Stimulated activated CD8-positive, alpha-beta memory T cell treated with anti-CD3 and anti-CD28 coated beads, Interleukin-15, amount 100 ng/mL, for 48 hours (primary cell): ENCODE data around the gene TMEM231.
A peak's percentile ranks its signal among the peaks of the same experiment; 100 is the strongest.
"Not testable (repeated sequence)": the region's sequence is repeated elsewhere in the genome, so short reads cannot be mapped to it uniquely, and the experiment has no call there.

Experiments used
- DNase-seq, 2 donors: peaks; one replicate each; pipeline ENCODE4 v3.0.0-alpha.2; 2020; ENCODE audit warnings: low read depth in 2 of 2

TMEM231 gene

GRCh38 chr16:75566758-75567255 is 10.8 kb upstream of the TMEM231 start:
- DNase-seq = no peak

- peak; percentile 84 to 85 for DNase-seq
Measured at GRCh38 chr16:75566040-75566757, 10.1 kb upstream of the TMEM231 start, which contains the start of gene GABARAPL2. Gene GABARAPL2, plus strand, starts transcription at chr16:75566379. Its CDS starts 108 bp downstream, at chr16:75566487.

DNA sequence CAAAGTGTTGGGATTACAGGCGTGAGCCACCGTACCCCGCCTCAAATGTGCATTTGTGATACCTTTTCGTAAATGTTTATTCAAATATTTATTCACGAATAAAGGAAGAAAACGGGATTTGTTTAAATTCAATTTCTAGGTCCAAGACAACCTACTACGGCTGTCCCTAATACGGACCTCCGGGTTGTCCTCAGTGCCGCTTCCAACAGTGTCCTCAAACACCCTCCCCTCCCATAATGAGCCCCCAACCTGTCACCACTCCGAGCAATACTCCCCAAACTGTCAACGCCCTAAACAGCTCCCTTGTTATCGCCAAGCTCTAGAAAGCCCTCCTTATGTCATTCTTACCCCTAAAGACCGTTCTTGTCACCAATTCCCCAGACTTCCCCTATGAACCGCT is 9.6 kb upstream of the TMEM231 start:
- no peak for DNase-seq

GRCh38 chr16:75559564-75560372 is 3.7 kb upstream of the TMEM231 start:
- no peak for DNase-seq

DNA sequence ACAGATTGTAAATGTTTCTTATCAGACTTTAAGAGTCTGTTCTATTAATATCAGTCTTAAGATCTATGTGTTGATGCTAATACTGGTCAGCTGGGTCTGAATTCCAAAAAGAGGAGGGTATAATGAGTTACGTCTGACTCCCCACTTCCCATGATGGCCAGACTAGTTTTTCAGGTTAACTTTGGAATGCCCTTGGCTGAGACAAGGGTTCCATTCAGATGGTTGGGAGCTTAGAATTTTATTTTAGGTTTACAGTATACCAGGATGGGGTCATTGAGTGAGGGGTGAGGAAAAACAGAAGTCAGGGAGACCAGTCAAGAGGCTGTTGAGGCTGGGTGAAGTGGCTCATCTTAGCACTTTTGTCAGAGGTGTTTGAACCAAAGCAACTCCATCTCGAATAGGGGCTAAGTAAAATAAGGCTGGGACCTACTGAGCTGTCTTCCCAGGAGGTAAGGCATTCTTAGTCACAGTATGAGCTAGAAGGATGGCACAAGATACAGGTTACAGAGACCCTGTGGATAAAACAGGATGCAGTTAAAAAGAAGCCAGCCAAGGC is 2.9 kb upstream of the TMEM231 start:
- no peak for DNase-seq

DNA sequence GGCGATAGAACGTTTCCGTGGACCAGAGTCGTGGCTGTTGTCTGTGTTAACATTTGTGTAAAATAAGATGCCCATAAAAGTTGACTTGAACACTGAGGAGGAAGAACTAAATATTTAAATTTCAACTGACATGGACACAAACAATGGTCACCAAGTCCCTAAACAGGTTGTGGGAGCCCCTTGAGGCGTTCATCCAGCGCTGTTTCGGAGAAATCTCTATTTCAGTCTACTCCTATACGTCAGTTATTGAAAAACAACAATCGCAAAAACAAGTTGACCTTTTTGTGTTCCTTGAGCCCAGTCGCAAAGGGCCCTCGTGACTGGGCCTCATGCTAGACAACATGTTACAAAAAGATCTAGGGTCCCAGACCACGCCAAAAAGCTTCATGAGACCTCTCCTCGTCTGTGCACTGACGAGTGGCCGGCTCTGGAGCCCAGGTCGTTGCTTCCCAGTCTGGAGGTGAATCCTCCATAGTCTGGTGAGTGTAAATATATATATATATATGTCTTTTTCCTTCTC is 439 bp upstream of the TMEM231 start:
- DNase-seq = no peak

GRCh38 chr16:75555213-75555706 is 792 bp downstream of the TMEM231 start:
- no peak for DNase-seq

DNA sequence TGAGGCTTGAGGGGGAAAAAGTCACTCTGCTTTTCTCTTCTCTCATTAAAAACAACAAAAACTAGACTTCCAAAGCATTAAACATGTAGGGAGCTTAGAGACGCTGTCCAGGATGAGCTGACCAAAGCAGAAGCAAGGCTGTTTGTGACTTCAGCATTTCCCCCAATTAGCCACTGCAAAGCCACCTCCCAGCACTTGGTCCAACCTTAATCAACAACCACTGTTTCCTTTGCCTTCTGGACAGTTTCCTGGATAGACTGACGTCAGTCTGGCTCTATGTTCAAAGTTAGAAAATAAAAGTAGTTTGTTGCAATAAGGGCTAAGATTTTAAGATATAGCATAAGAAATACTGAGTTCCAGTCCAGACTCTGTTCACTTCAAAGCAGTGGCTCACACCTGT is 3.1 kb downstream of the TMEM231 start:
- DNase-seq = no peak

GRCh38 chr16:75550211-75550662 is 5.8 kb downstream of the TMEM231 start:
- no peak for DNase-seq

GRCh38 chr16:75548456-75548855 is 7.6 kb downstream of the TMEM231 start:
- not testable (repeated sequence) for DNase-seq

DNA sequence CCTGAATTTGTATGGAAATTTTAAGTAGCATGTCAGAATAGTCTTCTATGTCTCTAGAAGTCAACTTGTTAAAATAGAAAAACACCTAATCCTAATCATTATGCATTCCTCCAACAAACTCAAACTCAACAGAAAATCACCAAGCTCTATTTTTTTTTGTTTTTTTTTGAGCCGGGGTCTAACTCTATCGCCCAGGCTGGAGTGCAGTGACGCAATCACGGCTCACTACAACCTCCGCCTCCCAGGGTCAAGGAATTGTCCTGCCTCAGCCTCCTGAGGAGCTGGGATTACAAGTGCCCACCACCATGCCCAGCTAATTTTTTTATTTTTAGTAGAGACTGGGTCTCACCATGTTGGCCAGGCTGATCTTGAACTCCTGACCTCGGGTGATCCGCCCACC is 9.8 kb downstream of the TMEM231 start:
- no peak for DNase-seq

DNA sequence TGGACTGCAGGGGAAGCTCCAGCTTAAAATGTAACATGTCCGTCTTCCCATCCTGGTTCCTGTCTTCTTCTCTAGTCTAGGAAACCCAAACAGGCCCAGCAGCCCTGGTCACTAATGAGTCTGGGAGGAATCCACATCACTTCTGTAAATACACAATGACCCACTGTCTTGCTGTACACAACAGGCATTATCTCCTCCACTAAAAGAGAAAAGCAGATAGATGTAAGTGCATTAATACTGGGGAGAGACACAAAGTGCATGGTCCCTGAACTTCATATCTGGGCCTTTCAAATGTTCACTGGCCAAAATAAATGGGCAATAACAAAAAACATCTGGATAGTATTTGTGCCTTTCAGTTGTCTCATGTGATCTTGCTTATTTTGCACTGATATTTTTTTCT is 10.2 kb downstream of the TMEM231 start:
- DNase-seq = not testable (repeated sequence)

DNA sequence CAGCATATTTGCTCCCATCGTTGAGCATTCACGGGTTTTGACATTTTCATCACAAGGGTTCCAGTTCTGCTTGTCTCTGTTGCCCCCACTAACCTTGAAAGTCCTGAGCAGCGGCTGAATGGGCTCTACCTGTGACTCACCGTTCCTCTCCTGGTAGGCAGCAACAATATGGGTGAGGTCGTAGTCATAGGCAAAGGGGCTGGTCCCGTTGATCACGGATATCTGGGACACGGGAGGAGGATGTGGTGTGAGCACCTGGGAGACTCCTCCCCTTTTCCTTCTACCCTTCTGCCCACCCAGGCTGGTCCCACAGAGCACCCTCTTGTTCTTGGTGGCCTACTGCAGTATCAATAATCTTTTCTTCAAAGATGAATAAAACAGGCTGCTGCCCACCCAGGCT is 13.6 kb downstream of the TMEM231 start:
- not testable (repeated sequence) for DNase-seq

DNA sequence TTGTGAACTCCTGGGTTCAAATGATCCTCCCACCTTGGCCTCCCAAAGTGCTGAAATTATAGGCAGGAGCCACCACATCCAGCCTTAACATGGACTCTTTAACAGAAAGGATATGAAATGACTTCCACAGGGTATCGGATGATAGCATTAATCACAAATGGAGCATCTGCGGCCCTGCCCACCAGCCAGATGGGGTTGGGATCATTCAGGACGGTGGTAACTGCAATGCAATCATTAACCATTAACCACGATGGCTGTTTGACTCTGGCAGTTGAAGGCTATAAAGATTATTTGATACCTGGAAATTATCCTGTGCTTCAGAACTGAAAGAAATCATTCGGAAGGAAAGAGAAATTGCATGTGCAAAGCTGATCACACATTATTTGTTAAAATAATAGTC is 14.8 kb downstream of the TMEM231 start:
- no peak for DNase-seq

GRCh38 chr16:75538882-75539565 is 17.0 kb downstream of the TMEM231 start:
- DNase-seq = not testable (repeated sequence)

DNA sequence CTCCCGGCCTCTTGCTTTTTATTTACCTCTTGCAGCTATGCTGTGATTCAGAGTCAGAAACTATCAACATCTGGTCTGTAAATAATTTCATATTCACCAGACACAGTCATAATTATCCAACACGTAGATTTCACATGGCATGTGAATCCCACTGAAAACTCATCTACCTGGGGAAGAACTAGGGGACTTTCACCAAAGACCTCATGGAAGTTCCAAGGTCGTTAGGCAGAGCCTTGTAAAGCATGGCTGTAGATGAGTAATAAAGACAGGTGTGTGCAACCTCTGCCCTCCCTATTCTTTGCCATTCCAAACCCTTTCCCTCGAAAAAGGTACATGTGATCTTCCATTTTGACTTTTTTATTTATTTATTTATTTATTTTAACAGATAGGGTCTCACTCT is 18.3 kb downstream of the TMEM231 start:
- DNase-seq = no peak

DNA sequence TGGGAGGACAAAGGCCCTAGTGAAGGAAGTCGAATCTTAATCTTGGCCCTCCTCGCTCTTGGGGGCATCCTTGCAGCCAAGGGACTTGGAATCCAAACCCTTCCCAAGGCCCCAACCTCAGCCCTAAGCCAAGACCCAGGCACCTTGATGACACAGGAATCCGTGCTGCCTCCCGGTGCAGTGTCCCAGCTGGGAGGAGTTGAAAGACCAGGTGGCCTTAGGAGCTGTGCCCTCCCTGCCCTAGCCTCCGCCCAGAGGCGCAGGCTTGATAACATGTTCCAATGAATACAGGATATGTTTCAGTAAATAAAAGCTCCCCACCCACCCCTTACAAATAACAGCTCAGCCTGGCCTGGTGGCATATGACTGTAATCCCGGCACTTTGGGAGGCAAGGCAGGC is 20.2 kb downstream of the TMEM231 start, which contains the start of gene CHST5:
CHST5 (minus strand) TSS at position 208 of the 400 bp plus-strand sequence. CDS start 5,724 bp downstream, outside the sequence.
- no peak for DNase-seq

DNA sequence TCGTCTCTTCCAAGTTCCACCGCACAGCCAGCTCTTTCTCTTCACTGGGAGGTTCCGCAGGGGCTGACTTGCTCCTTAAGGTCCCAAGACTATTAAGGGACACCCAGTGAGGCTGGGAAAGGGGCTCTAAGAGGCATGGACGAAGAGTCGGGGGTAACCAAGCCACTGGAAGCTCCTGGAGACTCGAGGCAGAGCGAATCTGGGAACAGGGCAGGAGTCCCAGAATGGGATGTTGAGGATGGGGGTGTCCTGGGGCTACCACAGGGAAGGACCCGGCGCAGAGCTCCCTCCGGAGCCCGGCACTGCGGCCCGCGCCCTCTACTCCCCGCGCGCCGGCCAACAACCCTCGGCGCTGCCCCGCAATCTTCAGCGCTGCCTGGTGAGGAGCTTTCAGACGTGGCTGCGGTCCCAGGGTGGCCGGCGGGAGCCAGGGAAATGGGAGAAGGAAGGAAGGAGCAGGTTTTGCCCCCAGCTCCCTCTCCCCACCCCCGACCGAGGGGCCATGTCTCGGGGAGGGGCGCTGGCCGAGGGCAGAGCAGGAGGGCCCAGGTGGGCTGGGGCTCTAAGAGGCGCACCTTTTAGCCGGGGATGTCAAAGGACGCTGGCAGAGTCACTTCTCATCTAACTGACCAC is 20.7 kb downstream of the TMEM231 start:
- no peak for DNase-seq

- no peak for DNase-seq
Measured at GRCh38 chr16:75534560-75535205, 21.4 kb downstream of the TMEM231 start.

- no peak for DNase-seq
Measured at GRCh38 chr16:75532791-75533190, 23.3 kb downstream of the TMEM231 start.
